Measurements from ENCODE around the gene MTF1.

MTF1 gene

GRCh38 chr1:37884145-37884544, 24.8 kb upstream of the MTF1 start:
- CTCF ChIA-PET: interaction anchor here (0.5 kb wide), 1 partner anchor 33 kb away, joined by 3 read pairs; no protein-coding TSS in a partner anchor
- POLR2A ChIA-PET (ENCODE audit: low non-redundant PET): no interaction called here

GRCh38 chr1:37883671-37884070, 24.3 kb upstream of the MTF1 start:
- CTCF ChIA-PET: interaction anchor here (0.5 kb wide), 1 partner anchor 33 kb away, joined by 3 read pairs; no protein-coding TSS in a partner anchor
- H3K27ac ChIP-seq: no peak overlapping the region
- POLR2A ChIA-PET (ENCODE audit: low non-redundant PET): no interaction called here
- TF ChIP-seq CTCF (conservative IDR thresholded peaks at IDR 0.05; ENCODE audit: low read depth): no peak
- DNase-seq (ENCODE audit: low spot score): no peak

More at GRCh38 chr1:37884145-37884544, 24.8 kb upstream of the MTF1 start:
- TF ChIP-seq CTCF (conservative IDR thresholded peaks at IDR 0.05; ENCODE audit: low read depth): no peak
- DNase-seq (ENCODE audit: low spot score): no peak
- no peak overlapping the region for H3K27ac ChIP-seq

- TF ChIP-seq CTCF (conservative IDR thresholded peaks at IDR 0.05; ENCODE audit: low read depth): no peak
- POLR2A ChIA-PET (ENCODE audit: low non-redundant PET): interaction anchor here (0.5 kb wide), 1 partner anchor 16 kb away, joined by 4 read pairs; no protein-coding TSS in a partner anchor
- CTCF ChIA-PET: interaction anchor here (0.9 kb wide), 1 partner anchor 49 kb away, joined by 3 read pairs; no protein-coding TSS in a partner anchor
- DNase-seq (ENCODE audit: low spot score): no peak
- no peak overlapping the region for H3K27ac ChIP-seq
Observed at GRCh38 chr1:37879865-37880264, 20.5 kb upstream of the MTF1 start.

GRCh38 chr1:37878071-37878470, 18.7 kb upstream of the MTF1 start:
- ChIA-PET POLR2A (ENCODE audit: low non-redundant PET) (no interaction called here), CTCF (interaction anchor here (1.2 kb wide), 1 partner anchor 18 kb away, joined by 3 read pairs; no protein-coding TSS in a partner anchor)
- no peak for DNase-seq (ENCODE audit: low spot score)
- no peak for TF ChIP-seq CTCF (conservative IDR thresholded peaks at IDR 0.05; ENCODE audit: low read depth)
- no peak overlapping the region for H3K27ac ChIP-seq

- ChIA-PET POLR2A (ENCODE audit: low non-redundant PET) (no interaction called here), CTCF (interaction anchor here (0.6 to 0.8 kb wide), 5 partner anchors 11 to 925 kb away, joined by 3 to 5 read pairs (median 4); no protein-coding TSS in a partner anchor)
- TF ChIP-seq CTCF (conservative IDR thresholded peaks at IDR 0.05; ENCODE audit: low read depth): no peak
- no peak for DNase-seq (ENCODE audit: low spot score)
- no peak overlapping the region for H3K27ac ChIP-seq
Observed at GRCh38 chr1:37875833-37876232, 16.4 kb upstream of the MTF1 start.

- TF ChIP-seq CTCF (conservative IDR thresholded peaks at IDR 0.05; ENCODE audit: low read depth): no peak
- no peak overlapping the region for H3K27ac ChIP-seq
- ChIA-PET CTCF (no interaction called here), POLR2A (ENCODE audit: low non-redundant PET) (no interaction called here)
- no peak for DNase-seq (ENCODE audit: low spot score)
Observed at GRCh38 chr1:37872692-37873091, 13.3 kb upstream of the MTF1 start.

All from RWPE1 (cell line).